Heart left ventricle (tissue), 16 donors: Measurements from ENCODE around the gene PACS1. TPM values are rescaled to one million over a fixed set of nuclear protein-coding genes. Genes with fewer than 3 reads are reported as not detected.

Experiments
- ATAC-seq, 4 donors: fragments of 200-7000 bp; cut with Tn5 transposase; one replicate each; pipeline ENCODE4 v1.9.1; 2020 to 2022; ENCODE audit warnings: moderate library complexity in 4 of 4, mild to moderate bottlenecking in 3 of 4, moderate number of reproducible peaks in 1 of 4
- DNase-seq, 5 donors: peaks; one replicate each; pipeline ENCODE4 v3.0.0-alpha.2; 2020
- H3K27ac ChIP-seq, 12 donors: fragments of 200-600 bp; sonication (generic) in 4 of 12; one replicate each; pipeline versions ENCODE4 v1.5.0 to v1.8.0; 2016 to 2022; ENCODE audit warnings: mild to moderate bottlenecking in 2 of 12
- H3K27me3 ChIP-seq, 9 donors: fragments of 200-600 bp; sonication (generic) in 2 of 9; one replicate each; pipeline versions ENCODE4 v1.5.1 to v1.8.0; 2016 to 2022; ENCODE audit warnings: mild to moderate bottlenecking in 3 of 9
- H3K36me3 ChIP-seq, 9 donors: fragments of 200-600 bp; sonication (generic) in 2 of 9; one replicate each; pipeline versions ENCODE4 v1.5.0 to v1.8.0; 2018 to 2022; ENCODE audit warnings: mild to moderate bottlenecking in 2 of 9
- H3K4me1 ChIP-seq, 12 donors: fragments of 200-600 bp; sonication (generic) in 4 of 12; one replicate each; pipeline versions ENCODE4 v1.5.0 to v1.8.0; 2016 to 2022; ENCODE audit warnings: mild to moderate bottlenecking in 3 of 12
- H3K4me3 ChIP-seq, 12 donors: fragments of 200-600 bp; sonication (generic) in 4 of 12; one replicate each; pipeline versions ENCODE4 v1.5.0 to v1.8.0; 2017 to 2022; ENCODE audit warnings: mild to moderate bottlenecking in 9 of 12, moderate library complexity in 4 of 12
- H3K9me3 ChIP-seq, 12 donors: fragments of 200-600 bp; sonication (generic) in 4 of 12; one replicate each; pipeline versions ENCODE4 v1.5.0 to v1.8.0; 2016 to 2022; ENCODE audit warnings: mild to moderate bottlenecking in 1 of 12
- CTCF ChIP-seq, 12 donors: fragments of 200-600 bp; sonication (generic) in 4 of 12; IDR thresholded peaks; one replicate each; pipeline versions ENCODE4 v1.5.0 to v1.8.0; 2018 to 2022; ENCODE audit warnings: antibody characterized with exemption in 12 of 12, mild to moderate bottlenecking in 5 of 12
- POLR2A ChIP-seq, 2 donors: fragments of 450-650 bp; IDR thresholded peaks; one replicate each; pipeline ENCODE4 v1.6.1; 2017; ENCODE audit warnings: antibody characterized with exemption in 2 of 2, mild to moderate bottlenecking in 2 of 2, moderate library complexity in 2 of 2
- WGBS, 4 donors: extraction: QIAGEN DNeasy Blood & Tissue Kit in 2 of 4; methylation state at CpG; one replicate each; pipeline versions ENCODE4 v1.1.5 to v1.1.7; 2013 to 2018; 5-methylcytosine and 5-hydroxymethylcytosine counted together
- intact Hi-C, 10 donors: fragments of 100-400 bp; cut with DNase I; formaldehyde crosslinking; loops; one replicate each; pipeline versions ENCODE4 v1.11.1 to v1.14.2; 2022
- polyA plus RNA-seq, 2 donors: library from polyadenylated mRNA; stranded (reverse); fragments of 200-250 nt; gene quantifications; one replicate each; pipeline ENCODE4 v1.2.3, GENCODE V29; 2013
- total RNA-seq, 9 donors: library from RNA; depleted of rRNA in 2 of 9; stranded (reverse); fragments of >200 nt in 2 of 9; fragmentation: NEBNext Ultra II Directional in 3 of 9; extraction: Animal tissue kit (Norgen Biotek cat#: 25700) in 3 of 9; gene quantifications; one replicate each; pipeline versions ENCODE4 v1.1.0 to v1.2.4, GENCODE V29; 2016 to 2023
- donor health status: ischemic (EF 13 %, LVEDD 7.1; RV severe dilation, severe dysfunction).
- donor health status: healthy with polysubstance abuse.
- donor health status: DM: no; HTN: yes; CAD: no.
- donor health status: DM: no; HTN: no; CAD: no.
- donor health status: ischemic (EF 25% LVEDD 6.9; RV normal size, moderate dysfunction).
- donor health status: ischemic (EF 25% LVEDD 5.7; RV mildly dilated, moderate dysfunction).
- donor health status: healthy.
- donor health status: DM: yes; HTN: yes; CAD: no.
- donor health status: ischemic (EF 35%, LVEDD 5.7; RV mildly dilated, moderate dysfunction).
- donor health status: nonischemic (EF 11% LVEDD 7.7; RV severe dilation, severe dysfunction).
- donor health status: DM: yes; HTN: yes; CAD: no.
- donor health status: PGD.
- donor health status: ischemic (EF 29% LVEDD 5.4; RV normal size, mild dysfunction).
- donor health status: nonischemic (EF 23%, LVEDD 6.1; RV moderate dilation, normal function).

The PACS1 gene
- total and polyA plus RNA-seq, 11 donors, result 30.6 to 151 (median 89.8) TPM

- DNase-seq (no peak), ATAC-seq (no peak)
- Histone ChIP-seq H3K9me3 (peaks cover 0 to 14% (median 0%) of the 10 kb centered on the region in 12 donors), H3K4me3 (no peak overlapping the region), H3K4me1 (peaks cover 0 to 7% (median 0%) of the 10 kb centered on the region in 12 donors), H3K27ac (no peak overlapping the region), H3K36me3 (peaks cover 0 to 27% (median 22%) of the 10 kb centered on the region in 9 donors), H3K27me3 (no peaks in the 10 kb centered on the region)
- TF ChIP-seq POLR2A (IDR thresholded peaks at IDR 0.05) (no peak), CTCF (IDR thresholded peaks at IDR 0.05) (no peak)
- 77 to 95% (median 88%) methylated on average over 7 of the region's 7 CpGs for WGBS, 4 donors
- intact Hi-C loops, result loop anchor here in 1 of 10 donors (10.0 kb wide), 1 partner anchor 63 kb away; no protein-coding TSS in a partner anchor
These were observed 137.7 kb downstream of the PACS1 start for GRCh38 chr11:66207816-66208215.

- DNase-seq, result no peak
- H3K27ac ChIP-seq, result no peak overlapping the region
- no peaks in the 10 kb centered on the region for H3K9me3 ChIP-seq
- no peak overlapping the region for H3K4me3 ChIP-seq
- TF ChIP-seq POLR2A (IDR thresholded peaks at IDR 0.05), result no peak
- no peak for TF ChIP-seq CTCF (IDR thresholded peaks at IDR 0.05)
- no peaks in the 10 kb centered on the region for H3K27me3 ChIP-seq
- intact Hi-C loops, result no loop called here
- no peak for ATAC-seq
- H3K36me3 ChIP-seq, result peaks cover 0 to 57% (median 42%) of the 10 kb centered on the region in 9 donors
- 87 to 90% (median 89%) methylated on average over 8 of the region's 8 CpGs for WGBS, 4 donors
- peaks cover 0 to 7% (median 0%) of the 10 kb centered on the region in 12 donors for H3K4me1 ChIP-seq
These were observed 141.0 kb downstream of the PACS1 start for GRCh38 chr11:66211100-66211499.

DNA sequence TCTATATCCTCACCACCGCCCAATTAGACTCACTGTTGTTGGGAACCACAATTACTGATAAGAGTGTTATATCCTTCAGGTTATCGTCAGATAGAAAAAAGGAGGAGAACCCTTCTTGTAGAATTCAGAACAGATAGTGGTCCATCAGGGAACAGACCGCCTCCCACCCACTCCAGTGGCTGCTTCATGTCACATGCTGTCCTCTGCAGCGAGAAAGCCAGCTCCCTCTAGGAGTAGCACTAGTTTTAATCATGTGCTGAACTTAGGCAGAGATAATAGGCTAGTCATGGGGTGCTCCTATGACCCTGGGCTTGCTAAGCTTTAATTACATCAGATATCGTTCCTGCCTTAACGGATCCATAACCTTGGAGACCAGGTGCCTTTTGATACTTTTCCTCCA, 146.8 kb downstream of the PACS1 start:
- DNase-seq, result no peak
- no peak for TF ChIP-seq CTCF (IDR thresholded peaks at IDR 0.05)
- TF ChIP-seq POLR2A (IDR thresholded peaks at IDR 0.05), result no peak
- H3K36me3 ChIP-seq, result peaks cover 0 to 97% (median 77%) of the 10 kb centered on the region in 9 donors
- H3K4me3 ChIP-seq, result no peak overlapping the region
- no peaks in the 10 kb centered on the region for H3K9me3 ChIP-seq
- no peaks in the 10 kb centered on the region for H3K4me1 ChIP-seq
- ATAC-seq, result no peak
- 72 to 81% (median 78%) methylated on average over 6 of the region's 6 CpGs for WGBS, 4 donors
- no peak overlapping the region for H3K27ac ChIP-seq
- intact Hi-C loops, result no loop called here
- no peaks in the 10 kb centered on the region for H3K27me3 ChIP-seq

- Histone ChIP-seq H3K4me1 (peaks cover 0 to 7% (median 0%) of the 10 kb centered on the region in 12 donors), H3K9me3 (no peaks in the 10 kb centered on the region), H3K27me3 (no peaks in the 10 kb centered on the region), H3K36me3 (peaks cover 0 to 86% (median 71%) of the 10 kb centered on the region in 9 donors), H3K4me3 (no peak overlapping the region), H3K27ac (no peak overlapping the region)
- WGBS, 4 donors, result 78 to 81% (median 81%) methylated on average over 6 of the region's 6 CpGs
- no peak for ATAC-seq
- TF ChIP-seq CTCF (IDR thresholded peaks at IDR 0.05), result no peak
- TF ChIP-seq POLR2A (IDR thresholded peaks at IDR 0.05), result no peak
- DNase-seq, result no peak
- intact Hi-C loops, result no loop called here
These were observed 148.0 kb downstream of the PACS1 start for GRCh38 chr11:66218036-66218435.
